HG03060 (cell line): ENCODE data around the gene CMTM1.
A peak's percentile ranks its signal among the peaks of the same experiment; 100 is the strongest.

Experiments
- ATAC-seq: cut with Tn5 transposase; IDR thresholded peaks from one replicate; pipeline ENCODE4 v1.9.1; 2021; ENCODE audit warnings: low read depth, moderate number of reproducible peaks; ENCODE audit not compliant: unreplicated experiment

CMTM1 gene, protein sequence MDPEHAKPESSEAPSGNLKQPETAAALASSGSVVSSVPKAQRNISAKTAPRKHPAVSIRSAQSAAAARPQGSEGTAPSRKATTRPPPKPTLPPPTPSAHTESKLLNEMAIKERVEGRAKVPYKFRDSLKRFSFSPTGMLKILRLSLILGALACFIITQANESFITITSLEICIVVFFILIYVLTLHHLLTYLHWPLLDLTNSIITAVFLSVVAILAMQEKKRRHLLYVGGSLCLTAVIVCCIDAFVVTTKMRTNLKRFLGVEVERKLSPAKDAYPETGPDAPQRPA

DNA sequence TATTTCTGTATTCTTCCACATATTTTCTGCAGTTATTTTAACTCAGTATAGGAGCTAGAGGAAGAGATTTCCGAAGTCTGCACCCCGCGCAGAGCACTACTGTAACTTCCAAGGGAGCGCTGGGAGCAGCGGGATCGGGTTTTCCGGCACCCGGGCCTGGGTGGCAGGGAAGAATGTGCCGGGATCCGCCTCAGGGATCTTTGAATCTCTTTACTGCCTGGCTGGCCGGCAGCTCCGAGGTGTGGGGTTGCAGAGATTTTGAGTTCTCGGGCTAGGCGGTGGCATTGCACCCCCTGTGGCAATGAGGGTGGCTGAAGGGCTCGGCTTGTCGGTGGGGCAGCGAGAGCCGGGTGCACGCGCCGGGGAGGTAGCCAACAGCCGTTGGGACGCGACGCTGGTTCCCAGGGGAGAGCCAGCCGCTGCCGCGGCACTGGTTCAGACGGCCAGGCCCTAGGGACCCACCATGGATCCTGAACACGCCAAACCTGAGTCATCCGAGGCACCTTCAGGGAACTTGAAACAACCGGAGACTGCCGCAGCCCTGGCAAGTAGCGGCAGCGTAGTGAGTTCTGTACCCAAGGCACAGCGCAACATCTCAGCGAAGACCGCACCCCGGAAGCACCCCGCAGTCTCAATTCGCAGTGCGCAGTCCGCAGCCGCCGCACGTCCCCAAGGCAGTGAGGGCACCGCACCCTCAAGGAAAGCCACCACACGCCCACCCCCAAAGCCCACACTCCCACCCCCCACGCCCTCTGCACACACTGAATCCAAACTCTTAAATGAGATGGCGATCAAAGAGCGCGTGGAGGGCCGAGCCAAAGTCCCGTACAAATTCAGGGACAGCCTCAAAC, at the start of gene CMTM1:
Gene CMTM1, plus strand, starts transcription at position 389 of the 851 bp plus-strand sequence. Its CDS starts 75 bp downstream, at position 464.
- ATAC-seq = no peak

- ATAC-seq = peak; percentile 16
These were observed 49.8 kb upstream of the CMTM1 start for GRCh38 chr16:66516509-66516807.

DNA sequence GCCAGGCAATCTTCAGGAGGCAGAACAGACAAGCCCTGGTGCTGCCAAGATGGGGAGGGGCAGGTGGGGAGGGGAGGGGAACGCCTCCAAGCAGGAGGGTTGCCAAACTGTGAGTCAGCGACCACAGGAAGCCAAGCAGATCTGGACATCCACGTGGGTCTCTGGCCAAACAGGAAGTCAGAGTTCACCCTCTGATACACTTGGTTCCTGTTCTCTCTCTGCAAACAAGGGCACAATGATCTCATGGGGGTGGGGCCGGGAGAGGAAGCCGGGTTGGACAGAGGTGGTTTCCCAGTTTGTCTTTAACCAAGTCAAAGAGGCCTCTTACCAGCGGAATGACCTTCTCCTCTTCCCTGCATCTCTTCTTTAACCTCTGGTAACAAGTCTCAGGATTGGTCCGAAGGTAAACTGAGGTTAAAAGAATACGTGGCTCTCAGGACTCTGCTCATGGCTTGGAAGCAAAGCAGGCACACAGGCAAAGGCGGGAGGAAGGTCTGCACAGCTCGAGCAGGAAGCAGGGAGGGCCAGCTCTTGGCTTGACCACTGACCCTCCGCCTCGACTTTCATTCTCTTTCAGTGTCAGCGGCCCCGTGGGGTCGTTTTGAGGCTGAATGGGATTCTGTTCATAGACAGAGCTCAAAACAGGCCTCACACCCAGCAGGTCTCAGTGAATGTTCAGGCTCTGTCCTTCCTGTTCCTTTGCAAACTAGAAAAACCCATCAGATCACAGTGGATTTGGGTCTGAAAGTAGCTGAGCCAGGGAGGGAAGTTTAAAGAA, 49.2 kb upstream of the CMTM1 start:
- ATAC-seq = peak; percentile 94

- ATAC-seq = no peak
These were observed 48.5 kb upstream of the CMTM1 start for GRCh38 chr16:66517586-66518263.

DNA sequence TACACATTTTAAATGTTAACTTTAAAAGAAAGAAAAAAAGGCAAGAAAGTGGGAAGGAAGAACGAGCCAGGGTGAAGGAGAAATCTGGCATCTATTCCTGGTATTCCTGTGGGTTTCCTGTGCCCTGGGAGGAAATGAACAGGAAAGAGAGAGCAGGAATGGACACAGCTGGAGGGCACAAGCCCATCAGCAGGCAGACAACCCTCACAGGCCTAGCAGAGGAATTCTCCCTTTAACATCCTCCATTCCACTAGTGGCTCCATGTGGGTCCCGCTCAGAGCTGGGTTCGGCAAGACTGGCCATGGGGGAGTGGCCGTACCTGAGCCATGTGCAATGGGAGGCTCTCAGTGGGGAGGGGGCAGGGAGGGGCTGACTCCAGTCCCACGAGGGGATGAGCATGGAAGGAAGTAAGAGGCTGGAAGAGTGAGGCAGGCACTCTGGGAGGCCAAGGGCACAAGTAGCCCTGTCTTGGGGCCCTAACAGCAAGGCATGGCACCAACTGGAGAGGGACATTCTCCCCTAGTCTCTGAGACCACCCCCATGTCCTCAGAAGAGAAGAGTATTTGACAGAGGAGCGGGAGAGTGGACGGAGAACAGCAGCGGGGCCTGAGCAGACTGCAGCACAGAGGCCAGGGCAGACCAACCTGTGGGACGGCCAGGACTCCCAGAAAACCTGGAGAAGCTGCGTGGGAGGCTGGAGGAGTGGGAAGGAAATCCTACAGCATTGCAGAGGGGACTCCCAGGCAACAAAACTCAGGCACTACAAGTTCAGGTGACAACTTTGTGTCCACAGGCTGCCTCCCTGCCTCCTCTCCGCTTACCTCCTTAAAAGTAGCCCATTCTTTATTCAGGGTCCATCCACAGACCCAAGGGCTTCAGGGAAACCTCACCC, 46.5 kb upstream of the CMTM1 start:
- no peak for ATAC-seq

DNA sequence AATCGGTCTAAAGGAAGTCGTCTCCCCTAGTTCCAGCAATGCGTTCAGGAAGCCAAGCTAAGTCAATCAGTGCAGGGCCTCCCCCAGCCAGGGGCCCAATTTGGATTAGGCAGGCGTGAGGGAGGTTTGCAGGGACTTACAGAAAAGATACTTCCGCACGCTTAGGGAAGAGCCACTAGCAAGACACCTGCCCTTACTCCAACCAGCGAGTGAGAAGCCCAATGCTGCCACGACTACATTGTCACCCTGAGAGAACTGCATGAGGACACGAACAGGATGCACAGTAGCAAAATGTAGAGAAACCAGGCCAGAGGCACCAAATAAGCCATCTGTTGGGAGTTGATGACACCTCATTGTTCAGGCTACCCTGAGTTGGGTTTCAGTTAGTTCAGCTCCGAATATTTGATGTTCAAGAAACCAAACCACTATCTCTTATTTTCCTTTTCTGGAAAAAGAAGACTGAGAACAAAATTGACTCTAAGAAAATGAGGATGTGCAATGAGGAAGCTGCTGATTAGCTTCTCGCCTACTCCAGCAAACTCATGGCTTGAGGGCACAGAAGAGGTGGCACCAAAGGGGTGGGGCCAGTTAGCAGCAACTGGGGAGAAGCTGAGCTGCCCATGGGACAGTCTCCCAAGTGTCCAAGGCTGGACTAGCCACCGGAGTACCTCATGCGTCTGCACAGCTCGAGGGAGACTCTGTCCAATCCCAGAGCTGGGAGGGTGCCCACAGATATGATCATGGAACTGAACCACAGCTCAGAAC, 45.7 kb upstream of the CMTM1 start:
- ATAC-seq = no peak

DNA sequence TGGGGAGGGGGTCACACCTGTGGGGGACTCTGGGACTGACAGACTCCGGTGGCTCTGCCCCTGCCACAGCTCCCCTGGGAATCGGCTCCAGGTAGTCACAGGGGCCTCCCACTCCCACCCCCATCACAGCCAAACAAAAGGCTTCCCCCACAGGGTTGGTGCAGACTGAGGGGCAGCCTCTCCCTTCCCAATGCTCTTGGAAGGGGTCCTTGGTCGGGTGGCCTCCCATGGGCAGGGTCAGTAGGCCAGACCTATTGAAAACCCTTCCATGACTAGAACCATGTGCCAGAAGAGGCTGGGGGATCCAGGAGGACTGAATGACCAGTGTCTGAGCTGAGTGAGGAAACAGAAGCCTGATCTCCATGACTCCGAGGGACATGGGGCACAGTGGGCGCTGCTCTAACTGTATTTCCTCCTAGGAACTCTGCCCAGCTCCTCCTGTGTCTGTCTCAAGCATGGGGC, 45.0 kb upstream of the CMTM1 start:
- no peak for ATAC-seq

- ATAC-seq = peak; percentile 52
These were observed 44.1 kb upstream of the CMTM1 start for GRCh38 chr16:66521951-66522771.

DNA sequence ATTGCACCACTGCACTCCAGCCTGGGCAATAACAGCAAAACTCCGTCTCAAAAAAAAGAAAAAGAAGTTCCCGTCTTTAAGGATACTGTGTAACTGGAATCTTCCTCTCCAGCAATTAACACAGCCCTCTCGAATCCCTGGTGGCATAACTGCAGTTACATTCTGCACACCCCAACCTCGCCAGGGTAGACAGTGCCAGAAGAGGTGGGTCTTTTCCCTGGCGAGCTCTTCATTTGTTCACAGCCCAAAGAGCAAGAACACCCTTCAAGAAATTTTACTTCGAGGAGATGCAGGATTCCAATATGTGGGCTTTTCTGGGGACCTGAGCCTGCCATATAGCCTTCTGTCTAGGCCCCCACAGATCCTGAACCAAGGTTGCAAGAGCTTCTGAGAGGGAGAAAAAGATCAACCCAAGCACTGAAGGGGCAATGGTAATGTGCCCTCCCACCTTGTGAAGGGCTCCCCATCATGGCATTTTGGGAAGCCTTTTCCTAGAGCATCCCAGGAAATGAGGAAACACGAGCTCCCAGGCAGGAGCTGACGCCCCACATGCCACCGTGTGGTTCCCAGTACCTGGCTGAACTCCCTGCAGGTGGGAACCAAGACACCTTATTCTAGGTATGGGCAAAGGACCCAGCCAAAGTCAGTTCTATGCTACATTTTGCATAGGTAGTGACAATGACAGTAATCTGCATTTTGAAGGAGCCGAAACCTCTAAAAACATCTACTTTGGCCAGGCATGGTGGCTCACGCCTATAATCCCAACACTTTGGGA, 43.2 kb upstream of the CMTM1 start:
- no peak for ATAC-seq

GRCh38 chr16:66523861-66524354, 42.3 kb upstream of the CMTM1 start:
- peak; percentile 27 for ATAC-seq

GRCh38 chr16:66524601-66525164, 41.6 kb upstream of the CMTM1 start:
- peak; percentile 57 for ATAC-seq

GRCh38 chr16:66525396-66526180, 40.7 kb upstream of the CMTM1 start:
- ATAC-seq = no peak

DNA sequence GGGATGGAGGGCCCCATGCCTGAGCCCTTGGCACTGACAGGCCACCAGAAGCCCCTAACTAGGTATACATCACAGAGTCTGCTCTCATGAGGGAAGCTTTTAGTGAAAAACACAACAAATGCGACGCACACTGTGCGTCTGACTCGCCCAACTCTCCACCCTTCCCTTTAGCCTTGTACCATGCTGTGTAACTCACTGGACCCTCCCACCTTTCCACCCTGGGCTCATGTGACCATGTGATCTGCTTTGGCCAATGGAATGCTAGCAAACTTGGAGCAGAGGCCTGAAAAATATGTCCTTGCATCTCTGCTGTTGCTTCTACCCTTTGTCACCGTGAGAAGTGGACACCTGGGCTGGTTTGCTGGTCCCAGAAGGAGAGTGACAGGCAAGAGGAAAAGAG, 37.9 kb upstream of the CMTM1 start:
- no peak for ATAC-seq

GRCh38 chr16:66529475-66529874, 36.8 kb upstream of the CMTM1 start:
- no peak for ATAC-seq

GRCh38 chr16:66534376-66534799, 31.9 kb upstream of the CMTM1 start:
- no peak for ATAC-seq

GRCh38 chr16:66536525-66536924, 29.7 kb upstream of the CMTM1 start:
- no peak for ATAC-seq
